ENCODE measurements around the gene TCF7. TPM values are rescaled to one million over a fixed set of nuclear protein-coding genes. Genes with fewer than 3 reads are reported as not detected.
A peak's percentile ranks its signal among the peaks of the same experiment; 100 is the strongest.

Gene TCF7
- total and polyA plus RNA-seq, 2 of the 13 experiments (the other 11 are each of a cell fraction or from before 2014, with no cell fraction given), result 6.3 to 6.8 TPM

GRCh38 chr5:134176511-134177368 lies 62.3 kb downstream of the TCF7 start, which contains the start of gene SKP1 (continued):
- no peak; the same call in none of the 2 replicates for TF ChIP-seq REL (CRISPR knock-in tag; conservative IDR thresholded peaks at IDR 0.05)
- TF ChIP-seq ZNF337 (CRISPR knock-in tag; IDR thresholded peaks at IDR 0.05; ENCODE audit: borderline replicate concordance, low read depth), result no peak
- peak; percentile 81 for TF ChIP-seq CBFB (CRISPR knock-in tag; IDR thresholded peaks at IDR 0.05)
- peak; percentile 75; the same call in 1 of the 2 replicates for TF ChIP-seq MTA1 (CRISPR knock-in tag; IDR thresholded peaks at IDR 0.05; ENCODE audit: borderline replicate concordance)
- TF ChIP-seq ZNF547 (CRISPR knock-in tag; IDR thresholded peaks at IDR 0.05), result peak; percentile 90; the same call in 1 of the 2 replicates
- peak; percentile 43 for TF ChIP-seq RXRB (CRISPR knock-in tag; IDR thresholded peaks at IDR 0.05; ENCODE audit: borderline replicate concordance)
- peak; percentile 83; the same call in 1 of the 2 replicates for TF ChIP-seq NFE2L1 (CRISPR knock-in tag; IDR thresholded peaks at IDR 0.05; ENCODE audit: borderline replicate concordance)
- peak; percentile 95; the same call in 1 of the 2 replicates for TF ChIP-seq CREB3 (CRISPR knock-in tag; IDR thresholded peaks at IDR 0.05)
- no peak for TF ChIP-seq ZNF318 (CRISPR knock-in tag; IDR thresholded peaks at IDR 0.05)
- TF ChIP-seq MLX (CRISPR knock-in tag; IDR thresholded peaks at IDR 0.05), result no peak
- no peak for TF ChIP-seq MBD4 (IDR thresholded peaks at IDR 0.05; ENCODE audit: borderline replicate concordance, low read length)
- no peak for TF ChIP-seq ATF6 (CRISPR knock-in tag; conservative IDR thresholded peaks at IDR 0.05)
- no peak; the same call in none of the 2 replicates for TF ChIP-seq FOSL2 (CRISPR knock-in tag; IDR thresholded peaks at IDR 0.05)
- no peak for TF ChIP-seq CENPX (CRISPR knock-in tag; IDR thresholded peaks at IDR 0.05)
- peak; percentile 88 for TF ChIP-seq ARHGAP35 (CRISPR knock-in tag; IDR thresholded peaks at IDR 0.05; ENCODE audit: borderline replicate concordance)
- TF ChIP-seq ZNF292 (CRISPR knock-in tag; IDR thresholded peaks at IDR 0.05; ENCODE audit: borderline replicate concordance, low read depth), result peak; percentile 51; the same call in 1 of the 2 replicates
- no peak for TF ChIP-seq RORA (CRISPR knock-in tag; IDR thresholded peaks at IDR 0.05)

All from HepG2 (cell line).